Measurements from ENCODE around the gene PIK3IP1.
"Not testable (repeated sequence)": the region's sequence is repeated elsewhere in the genome, so short reads cannot be mapped to it uniquely, and the experiment has no call there.

The PIK3IP1 gene

DNA sequence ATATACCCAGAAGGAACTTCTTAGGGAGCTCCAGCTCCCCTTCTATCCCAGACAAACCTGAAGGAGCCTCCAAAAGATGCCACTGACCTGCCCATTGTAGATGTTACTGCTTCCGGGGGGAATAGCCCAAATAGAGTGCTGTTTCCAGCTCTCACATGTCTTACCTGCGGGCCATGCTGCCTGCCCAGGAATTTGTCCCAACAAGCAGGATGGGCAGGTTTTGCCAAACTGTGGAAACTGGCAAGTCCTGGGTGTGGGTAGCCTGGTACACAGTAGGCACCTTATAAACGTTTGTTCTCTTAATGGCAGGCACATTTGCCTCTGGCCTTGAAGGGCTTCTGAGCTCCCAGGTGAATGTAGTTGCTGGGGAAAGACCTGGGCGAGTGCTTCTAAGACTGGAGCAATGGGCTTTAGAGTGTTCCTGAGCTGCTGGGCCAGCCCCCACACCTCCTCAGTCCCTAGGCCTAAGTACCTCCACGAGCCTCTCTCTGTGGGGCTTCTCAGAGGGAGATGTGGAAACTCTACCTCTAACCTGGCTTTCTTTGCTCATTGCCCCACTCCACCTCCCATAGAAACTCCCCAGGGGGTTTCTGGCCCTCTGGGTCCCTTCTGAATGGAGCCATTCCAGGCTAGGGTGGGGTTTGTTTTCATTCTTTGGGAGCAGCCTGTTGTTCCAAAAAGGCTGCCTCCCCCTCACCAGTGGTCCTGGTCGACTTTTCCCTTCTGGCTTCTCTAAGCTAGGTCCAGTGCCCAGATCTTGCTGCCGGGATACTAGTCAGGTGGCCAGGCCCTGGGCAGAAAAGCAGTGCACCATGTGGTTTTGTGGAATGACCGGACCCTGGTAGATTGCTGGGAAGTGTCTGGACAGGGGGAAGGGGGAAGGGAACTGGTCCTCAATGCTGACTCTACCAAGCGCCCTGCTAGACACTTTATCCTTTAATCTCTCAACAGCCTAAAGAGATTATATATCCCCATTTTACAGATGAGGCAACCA, 43.0 kb downstream of the PIK3IP1 start:
- no peak for DNase-seq (ENCODE audit: low read depth)

DNA sequence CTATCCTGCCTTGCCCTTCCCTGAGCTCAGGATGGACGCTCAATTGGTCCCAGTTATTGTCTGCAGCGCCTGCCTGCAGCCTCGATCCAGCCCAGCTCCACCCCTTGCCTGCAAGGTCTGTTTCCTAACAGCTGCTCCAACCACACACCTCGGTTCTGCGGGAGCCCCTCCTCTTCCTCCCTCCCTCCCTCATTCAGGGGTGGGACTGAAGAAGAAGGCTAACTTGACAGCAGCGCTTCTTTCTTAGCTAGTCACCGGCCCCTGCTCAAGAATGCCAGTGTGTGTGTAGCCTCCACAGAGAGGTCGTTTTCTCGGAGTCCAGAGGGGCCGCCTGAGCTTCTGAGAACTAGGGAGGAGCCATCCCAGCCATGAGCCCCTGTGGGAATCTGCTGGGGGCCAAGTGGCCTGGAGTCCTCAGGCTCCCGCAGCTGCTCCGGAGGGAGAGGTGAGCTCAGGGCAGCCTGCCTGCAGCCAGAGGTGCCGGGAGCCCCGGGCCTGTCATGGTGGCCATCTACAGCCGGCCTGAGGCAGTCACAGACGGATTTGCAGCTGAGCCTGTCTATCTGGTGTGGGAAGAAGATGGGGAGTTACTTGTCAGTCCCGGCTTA, 44.0 kb downstream of the PIK3IP1 start:
- peak; percentile 83 for DNase-seq (ENCODE audit: low read depth)

- no peak for DNase-seq (ENCODE audit: low read depth)
These were observed 44.6 kb downstream of the PIK3IP1 start for GRCh38 chr22:31247726-31248125.

- DNase-seq (ENCODE audit: low read depth): no peak
These were observed 45.6 kb downstream of the PIK3IP1 start for GRCh38 chr22:31246687-31247086.

DNA sequence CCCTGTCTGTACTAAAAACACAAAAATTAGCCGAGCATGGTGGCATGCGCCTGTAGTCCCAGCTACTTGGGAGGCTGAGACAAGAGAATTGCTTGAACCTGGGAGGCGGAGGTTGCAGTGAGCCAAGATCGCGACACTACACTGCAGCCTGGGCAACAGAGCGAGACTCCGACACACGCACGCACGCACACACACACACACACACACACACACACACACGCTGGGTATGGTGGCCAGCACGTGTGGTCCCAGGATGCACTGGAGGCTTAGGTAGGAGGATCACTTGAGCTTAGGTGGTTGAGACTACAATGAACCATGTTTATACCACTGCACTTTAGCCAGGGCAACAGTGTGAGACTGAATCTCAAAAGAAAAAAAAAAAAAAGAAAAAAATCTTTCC, 46.3 kb downstream of the PIK3IP1 start:
- not testable (repeated sequence) for DNase-seq (ENCODE audit: low read depth)

- DNase-seq (ENCODE audit: low read depth): no peak
These were observed 47.3 kb downstream of the PIK3IP1 start for GRCh38 chr22:31244943-31245451.

- peak; percentile 48 for DNase-seq (ENCODE audit: low read depth)
These were observed 48.0 kb downstream of the PIK3IP1 start for GRCh38 chr22:31244046-31244942.

GRCh38 chr22:31243339-31244045, 48.8 kb downstream of the PIK3IP1 start:
- DNase-seq (ENCODE audit: low read depth): no peak

GRCh38 chr22:31241936-31242335, 50.4 kb downstream of the PIK3IP1 start:
- no peak for DNase-seq (ENCODE audit: low read depth)

- DNase-seq (ENCODE audit: low read depth): no peak
These were observed 51.1 kb downstream of the PIK3IP1 start for GRCh38 chr22:31241200-31241599.

DNA sequence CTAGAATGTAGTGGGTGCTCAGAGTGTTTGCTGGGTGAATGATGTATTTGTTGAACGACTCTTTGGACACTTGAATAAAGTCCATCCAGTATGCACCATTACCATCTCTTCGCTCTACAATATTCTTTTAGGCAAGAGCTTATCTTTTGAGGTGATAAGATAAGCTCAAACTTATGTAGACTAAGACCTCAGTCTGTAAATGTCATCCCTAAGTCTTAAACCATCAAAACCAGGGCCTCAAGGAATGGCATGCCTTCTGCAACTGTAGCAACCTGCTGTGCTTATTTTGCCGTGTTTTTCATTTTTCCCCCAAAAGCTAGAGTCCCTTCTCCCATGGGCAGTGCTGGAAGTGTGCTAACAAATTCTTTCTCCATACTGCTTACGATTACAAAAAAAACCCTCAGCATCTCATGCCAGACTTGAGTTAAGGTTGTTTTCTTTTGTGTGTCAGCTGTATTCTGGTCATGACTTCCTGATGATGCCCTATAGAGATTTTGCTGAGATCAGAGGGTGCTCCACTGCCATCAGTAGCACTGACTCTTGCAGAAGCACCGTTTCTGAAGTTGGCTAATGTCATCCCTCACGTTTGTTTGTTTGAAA, 52.4 kb downstream of the PIK3IP1 start:
- no peak for DNase-seq (ENCODE audit: low read depth)

- DNase-seq (ENCODE audit: low read depth): no peak
These were observed 54.2 kb downstream of the PIK3IP1 start for GRCh38 chr22:31238057-31238456.

- not testable (repeated sequence) for DNase-seq (ENCODE audit: low read depth)
These were observed 56.2 kb downstream of the PIK3IP1 start for GRCh38 chr22:31236044-31236443.

DNA sequence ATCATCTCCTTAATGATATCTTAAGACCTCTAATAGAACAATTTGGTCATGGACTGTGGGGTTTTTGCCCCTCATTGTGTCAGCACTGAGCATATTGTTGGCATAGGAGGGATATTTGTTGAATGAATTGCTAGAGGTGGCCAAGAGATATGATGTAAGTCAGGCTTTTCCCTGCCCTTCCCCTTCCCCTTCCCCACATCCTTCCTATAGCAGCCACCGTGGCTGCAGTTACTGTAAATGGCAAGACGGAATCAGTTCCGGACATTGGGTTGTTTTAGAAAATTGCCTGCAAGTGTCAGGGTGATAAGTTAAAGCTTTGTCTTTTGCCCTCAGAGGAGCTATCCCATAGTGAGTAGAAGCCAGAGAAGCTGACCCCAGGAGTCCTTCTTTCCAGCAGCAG, 57.2 kb downstream of the PIK3IP1 start:
- no peak for DNase-seq (ENCODE audit: low read depth)

- DNase-seq (ENCODE audit: low read depth): no peak
These were observed 59.3 kb downstream of the PIK3IP1 start for GRCh38 chr22:31233001-31233400.

All from GM04503 (cell line).